ENCODE data around the gene ATP1A1.

ATP1A1 gene

GRCh38 chr1:116432655-116433265, 59.7 kb downstream of the ATP1A1 start:
- no peak for TF ChIP-seq CTCF (IDR thresholded peaks at IDR 0.05; ENCODE audit: low read depth, low read length)
- H3K4me3 ChIP-seq (ENCODE audit: low read depth, low read length), result no peak overlapping the region

GRCh38 chr1:116433275-116434257, 60.5 kb downstream of the ATP1A1 start:
- no peak overlapping the region for H3K4me3 ChIP-seq (ENCODE audit: low read depth, low read length)
- TF ChIP-seq CTCF (IDR thresholded peaks at IDR 0.05; ENCODE audit: low read depth, low read length), result no peak

- TF ChIP-seq CTCF (IDR thresholded peaks at IDR 0.05; ENCODE audit: low read depth, low read length), result no peak
- no peak overlapping the region for H3K4me3 ChIP-seq (ENCODE audit: low read depth, low read length)
These were observed 61.8 kb downstream of the ATP1A1 start for GRCh38 chr1:116434849-116435248.

GRCh38 chr1:116435806-116436610, 63.0 kb downstream of the ATP1A1 start:
- TF ChIP-seq CTCF (IDR thresholded peaks at IDR 0.05; ENCODE audit: low read depth, low read length), result no peak
- H3K4me3 ChIP-seq (ENCODE audit: low read depth, low read length), result no peak overlapping the region

GRCh38 chr1:116436611-116436970, 63.5 kb downstream of the ATP1A1 start:
- TF ChIP-seq CTCF (IDR thresholded peaks at IDR 0.05; ENCODE audit: low read depth, low read length), result no peak
- H3K4me3 ChIP-seq (ENCODE audit: low read depth, low read length), result no peak overlapping the region

- no peak for TF ChIP-seq CTCF (IDR thresholded peaks at IDR 0.05; ENCODE audit: low read depth, low read length)
- no peak overlapping the region for H3K4me3 ChIP-seq (ENCODE audit: low read depth, low read length)
These were observed 66.7 kb downstream of the ATP1A1 start for GRCh38 chr1:116439701-116440100.
